D721Med (cell line): Measurements from ENCODE around the gene RTN4R.

Experiments used
- DNase-seq: peaks from one replicate; pipeline ENCODE4 v3.0.0; 2011; ENCODE audit warnings: low spot score; ENCODE audit not compliant: insufficient read length
- FAIRE-seq: peaks from 2 replicates; lab custom pipeline; 2011; peaks lifted over from hg19 to GRCh38; lab: Jason Lieb, UNC
- CTCF ChIP-seq: IDR thresholded peaks from 2 replicates; pipeline ENCODE4 v1.5.1; 2012; ENCODE audit warnings: mild to moderate bottlenecking, control low read depth; ENCODE audit not compliant: insufficient read depth; ENCODE audit errors: missing control alignments

Gene RTN4R

GRCh38 chr22:20217563-20217962 lies 50.6 kb downstream of the RTN4R start:
- DNase-seq (no peak), FAIRE-seq (no peak)
- no peak for TF ChIP-seq CTCF

GRCh38 chr22:20216863-20217499 lies 51.1 kb downstream of the RTN4R start:
- FAIRE-seq (no peak), DNase-seq (no peak)
- TF ChIP-seq CTCF = no peak

GRCh38 chr22:20215742-20216141 lies 52.4 kb downstream of the RTN4R start:
- FAIRE-seq = no peak
- TF ChIP-seq CTCF = no peak
- no peak for DNase-seq

- no peak for TF ChIP-seq CTCF
- FAIRE-seq (no peak), DNase-seq (no peak)
These were observed 53.3 kb downstream of the RTN4R start for GRCh38 chr22:20214853-20215252.

- no peak for TF ChIP-seq CTCF
- no peak for FAIRE-seq
- DNase-seq = no peak
These were observed 54.0 kb downstream of the RTN4R start for GRCh38 chr22:20213833-20214708.

- TF ChIP-seq CTCF = no peak
- FAIRE-seq (no peak), DNase-seq (no peak)
These were observed 55.1 kb downstream of the RTN4R start for GRCh38 chr22:20212754-20213699.
